Measurements from ENCODE around the gene FARP1. TPM values are rescaled to one million over a fixed set of nuclear protein-coding genes. Genes with fewer than 3 reads are reported as not detected.
A peak's percentile ranks its signal among the peaks of the same experiment; 100 is the strongest.

The FARP1 gene
- total and polyA plus RNA-seq, 2 of the 8 experiments (the other 6 are each of a cell fraction or from before 2014, with no cell fraction given) = 24.7 to 104 TPM

- H3K36me3 ChIP-seq (ENCODE audit: control insufficient read depth in 2 of 4, insufficient read depth in 4 of 4, low read length in 3 of 4) = no peaks in the 10 kb centered on the region
- no peak overlapping the region for H4K8ac ChIP-seq (ENCODE audit: extremely low read depth, insufficient read depth, low read length)
- no peak overlapping the region for H2BK15ac ChIP-seq (ENCODE audit: low read length)
- TF ChIP-seq BACH1 (IDR thresholded peaks at IDR 0.05; ENCODE audit: low read length) = no peak
- TF ChIP-seq ATF3 (IDR thresholded peaks at IDR 0.05; ENCODE audit: insufficient read depth, low read depth, low read length) = no peak
- TF ChIP-seq TAF1 (IDR thresholded peaks at IDR 0.05; ENCODE audit: low read depth, low read length) = no peak
- no peak for TF ChIP-seq RNF2 (IDR thresholded peaks at IDR 0.05; ENCODE audit: borderline replicate concordance, low read depth, low read length, missing control alignments, poor library complexity, severe bottlenecking)
- TF ChIP-seq MAX (IDR thresholded peaks at IDR 0.05) = no peak
- TF ChIP-seq CBX8 (IDR thresholded peaks at IDR 0.05; ENCODE audit: borderline replicate concordance, low read depth, low read length) = no peak
- no peak for TF ChIP-seq RAD21 (IDR thresholded peaks at IDR 0.05 in 1 of 2, conservative IDR thresholded peaks at IDR 0.05 in 1 of 2; ENCODE audit: low read depth in 2 of 2, low read length in 2 of 2)
- no peaks in the 10 kb centered on the region for H3K27me3 ChIP-seq (replicated peaks in 1 of 4; ENCODE audit: control insufficient read depth in 3 of 4, extremely low read depth in 1 of 4, insufficient read depth in 3 of 4, low read length in 3 of 4)
- FAIRE-seq (no peak), DNase-seq (ENCODE audit: low read depth in 1 of 2, low spot score in 2 of 2) (no peak)
- no peak overlapping the region for H2BK5ac ChIP-seq (ENCODE audit: low read depth, low read length)
- peaks cover 2 to 5% of the 10 kb centered on the region in 2 experiments for H4K20me1 ChIP-seq (replicated peaks in 1 of 2; ENCODE audit: control insufficient read depth in 1 of 2, insufficient read depth in 2 of 2, low read length in 2 of 2)
- no peak overlapping the region for H2BK12ac ChIP-seq (ENCODE audit: low read depth, low read length)
- H3K27ac ChIP-seq (ENCODE audit: low read depth, low read length) = no peak overlapping the region
- WGBS, 2 experiments (ENCODE audit: extremely low coverage in 1 of 2, insufficient coverage in 1 of 2, insufficient read length in 1 of 2, insufficient replicate concordance in 2 of 2, low coverage in 1 of 2, low lambda C conversion rate in 2 of 2, missing lambda C conversion rate in 1 of 2) = 80% methylated on average over 2 of the region's 2 CpGs; no CpG with 5 or more reads in 1 of the 2 experiments
- peaks cover 5% of the 10 kb centered on the region; the same call in 1 of the 2 replicates for H3K79me1 ChIP-seq (ENCODE audit: low read depth, low read length)
- CTCF ChIA-PET (ENCODE audit: partially characterized antibody) = interaction anchor here (1.4 to 1.7 kb wide), 2 partner anchors 13 to 22 kb away, joined by 4 to 5 read pairs; no protein-coding TSS in a partner anchor
- no peak overlapping the region for H3K56ac ChIP-seq (replicated peaks; ENCODE audit: insufficient read length, low read depth, low read length)
- H2BK120ac ChIP-seq (replicated peaks; ENCODE audit: low read depth, low read length) = no peak overlapping the region
- peaks cover 5 to 45% of the 10 kb centered on the region in 2 experiments; a peak in 3 of 4 replicates for H3K79me2 ChIP-seq (ENCODE audit: control insufficient read depth in 1 of 2, insufficient read depth in 2 of 2, low read length in 2 of 2)
- H3K23me2 ChIP-seq (ENCODE audit: low read depth, low read length) = peaks cover 5% of the 10 kb centered on the region; the same call in 1 of the 2 replicates
- no peak overlapping the region for H3K14ac ChIP-seq (ENCODE audit: insufficient read length)
- H3K4me3 ChIP-seq (ENCODE audit: extremely low read depth in 1 of 4, insufficient read depth in 2 of 4, low read depth in 3 of 4, low read length in 4 of 4) = no peak overlapping the region
- peaks cover 2 to 32% (median 20%) of the 10 kb centered on the region in 4 experiments; a peak in 6 of 7 replicates for H3K4me1 ChIP-seq (replicated peaks in 1 of 4; ENCODE audit: control insufficient read depth in 3 of 4, insufficient read depth in 4 of 4, low read length in 3 of 4)
- peak overlapping the region; percentile 39 for H4K5ac ChIP-seq (ENCODE audit: insufficient read length, low read depth, low read length)
- no peak overlapping the region for H3K4me2 ChIP-seq (ENCODE audit: insufficient read depth in 1 of 2, low read depth in 2 of 2, low read length in 2 of 2)
- POLR2A ChIA-PET (ENCODE audit: partially characterized antibody) = interaction anchor here (0.7 to 1.0 kb wide), 2 partner anchors 8 to 43 kb away, joined by 3 read pairs; no protein-coding TSS in a partner anchor
- no peak overlapping the region for H2AFZ ChIP-seq (ENCODE audit: low read length)
- H3K9me3 ChIP-seq (ENCODE audit: insufficient read depth in 2 of 2, low read depth in 1 of 2, low read length in 1 of 2) = no peaks in the 10 kb centered on the region
- no peak overlapping the region for H3K9ac ChIP-seq (replicated peaks in 1 of 4; ENCODE audit: extremely low read depth in 1 of 4, low read depth in 3 of 4, low read length in 3 of 4)
- H3K18ac ChIP-seq (ENCODE audit: extremely low read depth, low read length) = no peak overlapping the region
- H3K4ac ChIP-seq (replicated peaks; ENCODE audit: insufficient read length, low read depth, low read length) = no peak overlapping the region
- no peak overlapping the region for H2BK20ac ChIP-seq (ENCODE audit: low read length)
- H2AK5ac ChIP-seq (ENCODE audit: low read depth, low read length) = no peak overlapping the region
- H3K23ac ChIP-seq (ENCODE audit: insufficient read length) = no peak overlapping the region
- no peak overlapping the region for H4K91ac ChIP-seq (replicated peaks; ENCODE audit: insufficient read length, low read length)
These were observed 132.1 kb downstream of the FARP1 start for GRCh38 chr13:98274921-98275487.

Data from H1 (cell line).